IPS-NIHi7 (cell line): ENCODE results near the gene MAPT.
"Not testable (repeated sequence)": the region's sequence is repeated elsewhere in the genome, so short reads cannot be mapped to it uniquely, and the experiment has no call there.

Experiments used
- DNase-seq: peaks from one replicate; pipeline ENCODE4 v3.0.0; 2012; ENCODE audit warnings: mixed read lengths; ENCODE audit errors: extremely low spot score

The MAPT gene

DNA sequence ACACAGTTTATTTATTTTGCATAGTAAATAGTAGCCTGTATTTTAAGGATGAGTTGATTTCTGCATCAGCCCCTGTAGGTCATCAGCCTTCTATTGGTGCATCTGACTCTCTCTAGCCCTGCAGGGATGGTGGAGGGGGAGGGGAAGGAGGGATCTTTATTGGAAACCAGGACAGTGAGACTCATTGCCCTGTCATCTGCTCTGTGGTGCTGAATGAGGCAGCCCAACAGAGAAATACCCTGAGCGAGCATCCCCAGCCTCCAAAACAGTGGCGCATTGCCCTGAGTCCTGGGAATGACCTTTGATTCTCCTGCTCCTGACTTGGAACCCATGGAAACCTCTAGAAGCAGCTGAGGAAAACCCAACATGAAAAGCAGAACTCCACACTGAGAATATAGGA is 59.2 kb downstream of the MAPT start:
- DNase-seq, result no peak

GRCh38 chr17:45954914-45955313 is 60.6 kb downstream of the MAPT start:
- DNase-seq, result no peak

DNA sequence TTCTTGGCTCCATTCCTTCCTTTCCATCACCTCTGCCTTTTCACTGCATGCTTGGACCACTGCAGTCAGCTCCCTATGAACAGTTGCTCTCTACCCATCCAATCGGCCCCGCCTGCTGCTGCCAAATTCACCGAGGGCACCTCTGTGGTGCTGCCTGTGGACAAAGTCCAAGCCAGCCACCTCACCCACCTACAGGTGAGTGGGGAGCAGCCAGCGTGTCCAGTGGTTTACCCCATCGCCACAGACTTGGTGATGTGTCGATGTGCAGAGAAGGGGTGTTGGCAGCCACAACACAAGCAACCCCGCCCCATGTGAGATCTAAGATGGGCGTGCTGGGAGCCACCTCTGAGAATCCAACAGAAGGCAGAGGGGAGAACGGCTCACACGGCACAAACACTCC is 61.0 kb downstream of the MAPT start:
- DNase-seq, result no peak

DNA sequence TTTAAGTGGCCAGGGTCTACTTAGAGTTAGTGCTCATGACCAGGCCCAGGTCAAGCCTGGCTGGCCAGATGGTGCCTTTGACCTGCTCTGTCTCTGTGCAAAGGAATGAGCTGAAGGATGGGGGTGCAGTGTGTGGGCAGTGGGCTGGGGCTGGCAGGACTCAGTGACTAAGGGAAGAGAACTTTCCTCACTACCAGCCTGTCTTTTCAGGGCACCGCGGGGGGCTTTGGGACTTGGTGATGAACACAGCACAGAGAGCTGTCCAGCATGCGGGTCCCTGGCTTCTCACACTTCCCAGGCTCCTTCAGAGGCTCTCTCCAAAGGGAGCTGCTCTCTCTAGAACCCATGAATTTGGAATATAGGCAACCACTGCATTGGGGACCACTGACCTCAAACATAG is 61.7 kb downstream of the MAPT start:
- no peak for DNase-seq

GRCh38 chr17:45956746-45957145 is 62.4 kb downstream of the MAPT start:
- DNase-seq, result not testable (repeated sequence)

- no peak for DNase-seq
Observed at GRCh38 chr17:45958307-45958706, 64.0 kb downstream of the MAPT start.

DNA sequence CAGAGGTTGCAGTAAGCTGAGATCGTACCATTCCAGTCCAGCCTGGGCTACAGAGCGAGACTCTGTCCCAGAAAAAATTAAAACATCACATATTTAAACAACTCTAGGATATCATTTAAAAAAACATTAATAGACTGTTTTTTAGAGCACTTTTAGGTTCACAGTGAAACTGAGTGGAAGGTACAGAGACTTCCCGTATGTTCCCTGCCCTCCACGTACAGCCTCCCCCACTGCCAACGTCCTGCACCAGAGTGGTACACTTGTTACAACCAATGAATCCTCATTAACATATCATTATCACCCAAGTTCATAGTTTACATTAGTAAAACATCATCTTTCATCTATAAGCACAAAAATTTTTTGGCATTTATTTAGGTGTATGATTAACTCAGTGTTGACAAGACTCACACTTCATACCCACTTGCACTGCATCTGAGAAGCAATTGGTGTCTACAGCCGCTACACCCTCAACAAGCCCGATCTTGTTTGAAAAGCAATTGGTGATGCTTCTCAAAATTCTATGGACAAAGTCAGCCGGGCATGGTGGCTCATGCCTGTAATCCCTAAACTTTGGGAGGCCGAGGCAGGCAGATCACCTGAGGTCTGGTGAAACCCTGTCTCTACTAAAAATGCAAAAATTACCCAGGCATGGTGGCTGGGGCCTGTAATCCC is 64.8 kb downstream of the MAPT start:
- no peak for DNase-seq

DNA sequence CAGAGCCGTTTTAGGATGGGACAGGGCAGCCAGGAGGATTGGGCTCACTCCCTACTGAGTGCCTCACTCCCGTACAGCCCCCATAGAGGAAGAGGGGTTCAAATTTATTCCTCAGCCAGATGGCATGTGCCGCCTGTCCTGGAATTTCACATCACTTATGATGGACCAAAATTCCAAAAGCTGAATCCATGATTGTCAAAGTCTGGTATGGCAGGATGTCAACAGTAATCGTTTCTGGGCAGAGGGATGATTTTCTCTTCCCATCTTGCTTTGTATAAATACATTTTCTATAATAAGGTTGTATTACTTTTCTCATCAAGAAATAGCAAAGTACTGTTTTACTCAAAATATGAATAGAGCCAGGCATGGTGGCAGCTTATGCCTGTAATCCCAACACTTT is 66.0 kb downstream of the MAPT start:
- no peak for DNase-seq

DNA sequence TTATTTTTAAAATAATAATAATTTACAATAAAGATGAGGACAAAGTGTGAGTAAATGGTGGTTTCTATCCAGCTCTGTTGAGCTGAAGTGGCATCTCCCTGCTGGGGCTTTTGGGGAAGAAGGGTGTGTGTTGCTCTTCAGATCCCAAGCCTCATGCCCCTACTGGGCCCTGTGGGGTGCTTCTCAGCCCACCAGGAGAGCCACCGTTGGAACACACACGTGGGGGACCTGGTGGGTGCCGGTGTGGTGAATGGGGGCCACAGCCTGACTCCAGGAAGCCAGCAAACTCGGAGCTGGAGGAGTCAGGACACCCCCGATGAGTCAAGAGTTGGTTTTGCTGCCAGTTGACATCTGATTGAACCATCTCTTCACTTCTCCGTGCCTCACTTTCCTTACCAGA is 66.9 kb downstream of the MAPT start:
- no peak for DNase-seq

GRCh38 chr17:45962221-45962972 is 68.0 kb downstream of the MAPT start:
- no peak for DNase-seq

DNA sequence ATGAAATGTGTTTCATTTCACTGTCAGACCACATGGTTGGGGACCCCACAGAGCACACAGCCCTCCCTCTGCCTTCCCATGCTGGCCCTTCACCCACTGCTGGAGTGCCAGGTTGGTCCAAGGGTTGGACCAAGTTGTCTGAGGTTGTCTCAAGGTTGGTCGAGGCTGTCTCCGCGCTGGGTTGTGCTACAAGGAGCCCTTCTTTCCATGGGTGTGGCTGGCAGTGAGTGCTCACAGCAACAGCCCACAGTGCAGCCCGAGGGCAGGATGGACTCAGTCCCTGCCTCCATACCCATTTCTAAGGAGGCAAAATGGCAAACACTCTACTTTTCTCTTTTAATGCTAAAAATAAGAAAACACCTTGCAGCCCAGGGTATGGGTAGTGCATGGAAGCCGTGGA is 68.9 kb downstream of the MAPT start:
- DNase-seq, result no peak

DNA sequence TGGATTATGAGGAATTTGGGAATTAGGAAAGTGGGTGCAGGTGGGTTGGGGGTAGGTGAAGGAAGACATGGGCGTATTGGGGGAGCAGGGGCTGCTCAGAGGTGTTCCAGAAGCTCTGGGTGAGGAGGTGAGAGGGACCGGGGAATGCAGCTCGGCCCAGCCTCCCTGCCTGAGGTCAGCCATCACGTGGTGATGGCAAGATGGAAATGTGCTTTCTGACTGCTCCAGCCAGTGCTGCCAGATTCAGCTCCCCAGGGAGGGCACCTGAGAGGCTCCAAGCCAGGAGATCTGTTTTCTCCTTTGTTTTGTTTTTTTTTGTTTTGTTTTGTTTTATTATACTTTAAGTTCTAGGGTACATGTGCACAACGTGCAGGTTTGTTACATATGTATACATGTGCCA is 69.5 kb downstream of the MAPT start:
- DNase-seq, result no peak

DNA sequence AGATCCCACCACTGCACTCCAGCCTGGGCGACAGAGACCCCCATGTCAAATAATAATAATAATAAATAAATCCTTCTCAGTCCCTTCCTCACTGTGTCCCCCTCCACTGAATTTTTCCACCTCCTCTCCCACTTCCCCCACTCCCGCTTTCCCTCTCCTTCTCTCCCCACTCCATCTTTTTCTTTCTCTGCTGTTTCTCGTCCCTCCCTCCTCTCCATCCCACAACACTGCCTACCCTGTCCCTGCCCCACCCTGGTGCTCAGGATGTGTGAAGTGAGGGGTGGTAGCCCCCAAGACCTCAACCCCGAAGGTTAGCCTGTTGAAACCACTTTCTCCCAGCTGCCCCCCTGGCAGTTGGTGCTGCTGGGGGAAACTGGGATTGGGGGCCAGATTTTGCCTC is 70.3 kb downstream of the MAPT start:
- DNase-seq, result no peak

GRCh38 chr17:45965812-45966211 is 71.5 kb downstream of the MAPT start:
- no peak for DNase-seq

DNA sequence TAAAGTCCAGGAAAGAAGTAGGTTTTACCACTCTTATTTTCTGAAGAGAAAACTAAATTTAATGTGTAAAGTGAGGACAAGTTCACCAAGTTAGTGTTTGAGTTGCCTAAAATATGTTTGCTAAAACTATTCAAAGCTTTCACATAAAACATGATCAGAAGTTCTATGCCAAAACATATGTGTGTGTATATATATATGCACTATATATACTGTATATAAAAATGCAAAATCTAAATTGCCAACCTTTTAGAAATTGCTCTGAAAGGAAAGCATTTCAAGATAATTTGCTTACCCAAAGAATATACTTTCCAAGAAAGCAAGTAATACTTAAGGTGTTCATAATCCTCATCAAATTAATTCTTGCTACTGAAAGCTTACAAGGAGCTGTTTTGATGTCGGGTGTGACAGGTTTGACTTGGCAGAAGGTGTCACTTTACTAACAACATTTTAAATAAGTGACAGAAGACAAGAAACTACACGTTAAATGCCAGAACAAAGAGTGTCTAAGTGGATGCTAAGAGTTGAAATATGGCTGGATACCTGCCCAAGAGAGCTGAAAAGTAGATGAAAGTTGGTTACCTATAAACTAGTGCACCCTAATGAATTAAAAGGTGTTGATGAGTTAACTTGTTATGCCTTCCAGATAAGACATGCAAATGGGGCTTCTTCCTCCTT is 72.4 kb downstream of the MAPT start:
- no peak for DNase-seq

DNA sequence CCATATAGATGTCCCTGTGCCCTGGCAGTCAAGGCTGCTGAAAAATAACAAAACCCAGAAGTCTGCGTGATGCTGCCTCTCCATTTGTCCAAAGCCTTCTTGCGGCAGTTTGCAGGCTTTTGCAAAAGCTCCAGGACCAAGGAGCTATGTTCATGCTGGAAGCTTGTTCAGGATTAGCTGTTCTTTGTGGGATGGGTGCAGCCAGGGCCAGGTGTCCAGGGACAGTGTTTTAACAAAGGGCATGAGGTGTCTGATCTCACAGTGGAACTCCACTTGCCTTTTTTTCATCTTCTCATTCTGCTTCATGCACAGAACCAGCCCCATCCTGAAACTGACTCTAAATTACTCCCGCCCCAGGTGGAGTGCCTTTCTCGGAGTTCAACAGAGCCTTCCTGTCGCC is 73.0 kb downstream of the MAPT start:
- DNase-seq, result no peak

GRCh38 chr17:45968732-45969131 is 74.4 kb downstream of the MAPT start:
- no peak for DNase-seq

DNA sequence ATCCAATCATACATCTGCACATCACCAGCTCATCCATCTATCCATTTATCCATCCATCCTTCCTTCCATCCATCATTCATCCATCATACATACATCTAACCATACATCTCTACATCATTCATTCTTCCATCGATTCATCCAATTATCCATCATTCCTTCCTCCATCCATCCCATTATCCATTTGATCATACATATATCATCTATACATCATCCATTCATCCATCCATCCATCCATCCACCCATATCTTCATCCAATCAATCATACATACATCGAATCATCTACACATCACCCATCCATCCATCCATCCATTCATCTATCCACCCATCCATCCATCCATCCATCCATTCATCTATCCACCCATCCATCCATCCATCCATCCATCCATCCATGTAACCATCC is 75.4 kb downstream of the MAPT start:
- no peak for DNase-seq

- DNase-seq, result no peak
Observed at GRCh38 chr17:45970659-45971058, 76.3 kb downstream of the MAPT start.

DNA sequence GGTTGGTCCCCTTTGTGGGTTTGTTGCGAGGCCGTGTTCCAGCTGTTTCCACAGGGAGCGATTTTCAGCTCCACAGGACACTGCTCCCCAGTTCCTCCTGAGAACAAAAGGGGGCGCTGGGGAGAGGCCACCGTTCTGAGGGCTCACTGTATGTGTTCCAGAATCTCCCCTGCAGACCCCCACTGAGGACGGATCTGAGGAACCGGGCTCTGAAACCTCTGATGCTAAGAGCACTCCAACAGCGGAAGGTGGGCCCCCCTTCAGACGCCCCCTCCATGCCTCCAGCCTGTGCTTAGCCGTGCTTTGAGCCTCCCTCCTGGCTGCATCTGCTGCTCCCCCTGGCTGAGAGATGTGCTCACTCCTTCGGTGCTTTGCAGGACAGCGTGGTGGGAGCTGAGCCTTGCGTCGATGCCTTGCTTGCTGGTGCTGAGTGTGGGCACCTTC is 77.4 kb downstream of the MAPT start:
- DNase-seq, result peak; percentile 74

DNA sequence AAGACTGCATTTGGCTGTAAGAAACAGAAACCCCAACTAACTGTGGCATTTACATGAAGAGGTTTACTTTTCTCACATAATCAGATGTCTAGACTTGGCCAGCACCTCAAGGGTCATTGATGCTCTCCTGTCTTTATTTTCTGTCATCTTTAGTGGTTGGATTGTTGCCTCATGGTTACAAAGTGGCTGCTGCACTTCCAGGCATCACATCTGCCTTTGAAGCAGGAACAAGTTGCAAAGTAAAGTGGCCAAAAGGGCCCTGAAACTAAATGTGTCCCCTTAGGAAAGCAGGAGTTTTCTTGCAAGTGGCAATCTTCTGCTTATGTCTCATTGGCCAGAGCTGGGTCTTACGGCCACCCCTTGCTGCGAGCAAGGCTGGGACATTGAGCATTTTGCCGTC is 78.2 kb downstream of the MAPT start:
- no peak for DNase-seq

- DNase-seq, result no peak
Observed at GRCh38 chr17:45973099-45973780, 78.9 kb downstream of the MAPT start.
